K562 (cell line): ENCODE results near the gene ANXA2. TPM values are rescaled to one million over a fixed set of nuclear protein-coding genes. Genes with fewer than 3 reads are reported as not detected.

Source experiments
- ATAC-seq: fragments of 200-7000 bp; cut with Tn5 transposase; 3 replicates; pipeline ENCODE4 v1.9.1; 2020; ENCODE audit warnings: moderate library complexity
- BruUV-seq: library from RNA; stranded (reverse); fragments of 400-500 nt; replicated peaks from 2 replicates; lab custom pipeline; 2021; lab: Mats Ljungman, UMichigan
- CTCF ChIA-PET: fragments of 300-600 bp; formaldehyde crosslinking; extraction: SDS; loops from one replicate; lab custom pipeline; 2021; ENCODE audit warnings: low intra/inter-chr PET ratio; lab: Yijun Ruan, JAX
- POLR2A ChIA-PET: fragments of 300-600, 350-650 bp; sonication (Branson Sonifier 250); formaldehyde crosslinking; extraction: SDS; loops from one replicate; lab custom pipeline; 2021; ENCODE audit warnings: antibody characterized with exemption, inconsistent platforms; lab: Yijun Ruan, JAX
- DNase-seq, 4 experiments: peaks; one replicate each; pipeline versions ENCODE4 v3.0.0 to v3.0.0-alpha.2; 2011 to 2018; ENCODE audit warnings: low spot score in 3 of 4, mixed read lengths in 3 of 4; ENCODE audit errors: extremely low read depth in 1 of 4
- FAIRE-seq: peaks from 2 replicates; lab custom pipeline; 2011; peaks lifted over from hg19 to GRCh38; lab: Jason Lieb, UNC
- H2AFZ ChIP-seq: 2 replicates; pipeline ENCODE4 v1.6.0; 2011; ENCODE audit warnings: low read depth, low read length, control low read depth, inconsistent platforms
- H3K27ac ChIP-seq: fragments of 200-600 bp; 3 replicates; pipeline ENCODE4 v1.8.0; 2011; ENCODE audit warnings: low read depth, mild to moderate bottlenecking, control low read depth, inconsistent platforms, low read length, moderate library complexity, mixed read lengths; ENCODE audit errors: extremely low read depth
- H3K27me3 ChIP-seq, 2 experiments: fragments of 300-600 bp in 1 of 2; 2 replicates in 1 of 2; 3 replicates in 1 of 2; pipeline versions ENCODE4 v1.6.0 to v1.8.0; 2011; ENCODE audit warnings: inconsistent platforms in 2 of 2, low read length in 2 of 2, mild to moderate bottlenecking in 1 of 2, mixed read lengths in 1 of 2, moderate library complexity in 1 of 2; ENCODE audit not compliant: control insufficient read depth in 2 of 2, insufficient read depth in 2 of 2
- H3K36me3 ChIP-seq: fragments of 300-600 bp; 3 replicates; pipeline ENCODE4 v1.8.0; 2011; ENCODE audit warnings: mild to moderate bottlenecking, low read length, inconsistent platforms; ENCODE audit not compliant: control insufficient read depth, insufficient read depth
- H3K4me1 ChIP-seq, 2 experiments: fragments of 200-600 bp in 1 of 2; replicated peaks in 1 of 2; 2 replicates in 1 of 2; 3 replicates in 1 of 2; pipeline versions ENCODE4 v1.5.1 to v1.8.0; 2011; ENCODE audit warnings: inconsistent platforms in 2 of 2, low read length in 2 of 2, mild to moderate bottlenecking in 1 of 2, mixed read lengths in 1 of 2, moderate library complexity in 1 of 2; ENCODE audit not compliant: control insufficient read depth in 2 of 2, insufficient read depth in 2 of 2
- H3K4me2 ChIP-seq: 2 replicates; pipeline ENCODE4 v1.6.1; 2011; ENCODE audit warnings: low read length, control low read depth, inconsistent platforms, mixed read lengths; ENCODE audit not compliant: insufficient read depth
- H3K4me3 ChIP-seq: fragments of 200-600 bp; sonication (generic), shearing (Covaris generic); 2 replicates; pipeline ENCODE4 v1.5.1; 2016; ENCODE audit warnings: control low read depth, inconsistent platforms
- H3K79me2 ChIP-seq: fragments of 200-600 bp; 3 replicates; pipeline ENCODE4 v1.8.0; 2011; ENCODE audit warnings: low read length, inconsistent platforms; ENCODE audit not compliant: control insufficient read depth, insufficient read depth
- H3K9ac ChIP-seq, 2 experiments: 2 replicates each; pipeline versions ENCODE4 v1.6.0 to v1.6.1; 2011; ENCODE audit warnings: low read depth in 2 of 2, low read length in 2 of 2, control low read depth in 1 of 2, inconsistent platforms in 1 of 2, mild to moderate bottlenecking in 1 of 2, mixed read lengths in 1 of 2; ENCODE audit not compliant: insufficient read depth in 1 of 2
- H3K9me1 ChIP-seq: one replicate; pipeline ENCODE4 v1.6.0; 2011; ENCODE audit warnings: inconsistent platforms, mild to moderate bottlenecking, low read length, moderate library complexity; ENCODE audit not compliant: control insufficient read depth, insufficient read depth
- H3K9me3 ChIP-seq: replicated peaks from 2 replicates; pipeline ENCODE4 v1.5.1; 2011; ENCODE audit warnings: low read depth, low read length, inconsistent platforms; ENCODE audit not compliant: control insufficient read depth, insufficient read depth
- H4K20me1 ChIP-seq: replicated peaks from 2 replicates; pipeline ENCODE4 v1.6.1; 2011; ENCODE audit warnings: low read length, inconsistent platforms, mixed read lengths; ENCODE audit not compliant: control insufficient read depth, insufficient read depth
- EP300 ChIP-seq: IDR thresholded peaks from 2 replicates; pipeline ENCODE4 v1.6.1; 2012; ENCODE audit warnings: low read length, improper control_type of control experiment
- FOXA1 ChIP-seq: fragments of 450-650 bp; IDR thresholded peaks from 2 replicates; pipeline ENCODE4 v1.6.1; 2016; ENCODE audit warnings: mild to moderate bottlenecking, borderline replicate concordance
- HNRNPH1 ChIP-seq: fragments of 200-400 bp; formaldehyde crosslinking; optimal IDR thresholded peaks from 2 replicates; pipeline ENCODE3; 2017; ENCODE audit warnings: low read depth, mild to moderate bottlenecking, low read length, moderate library complexity
- NR1H2 ChIP-seq: sonication (generic); formaldehyde crosslinking; IDR thresholded peaks from 2 replicates; pipeline ENCODE4 v1.4.0; 2020; ENCODE audit warnings: mild to moderate bottlenecking, missing genetic modification reagents
- RBM34 ChIP-seq: fragments of 200-400 bp; formaldehyde crosslinking; IDR thresholded peaks from 2 replicates; pipeline ENCODE4 v1.6.1; 2018; ENCODE audit warnings: low read length, borderline replicate concordance; ENCODE audit not compliant: insufficient read depth
- RNF2 ChIP-seq: sonication (generic); IDR thresholded peaks from 2 replicates; pipeline ENCODE4 v1.6.1; 2016
- TAF9B ChIP-seq: fragments of 450-650 bp; IDR thresholded peaks from 2 replicates; pipeline ENCODE4 v1.6.1; 2018; ENCODE audit warnings: mild to moderate bottlenecking; ENCODE audit not compliant: partially characterized antibody
- TARDBP ChIP-seq: fragments of 450-650 bp; IDR thresholded peaks from 2 replicates; pipeline ENCODE4 v1.6.1; 2016
- ZNF347 ChIP-seq: fragments of 450-650 bp; formaldehyde crosslinking; IDR thresholded peaks from 2 replicates; pipeline ENCODE4 v1.4.0; 2020; ENCODE audit warnings: low read depth, mild to moderate bottlenecking, moderate library complexity
- ZNF717 ChIP-seq: fragments of 250-450 bp; sonication (Bioruptor Pico); IDR thresholded peaks from 2 replicates; pipeline ENCODE4 v1.5.0; 2021
- ZNF766 ChIP-seq: fragments of 200-800 bp; sonication (Bioruptor generic); conservative IDR thresholded peaks from 2 replicates; pipeline ENCODE4 v1.6.1; 2016; ENCODE audit warnings: missing genetic modification characterization, missing compliant biosample characterization
- ZSCAN32 ChIP-seq: fragments of 450-650 bp; formaldehyde crosslinking; IDR thresholded peaks from 2 replicates; pipeline ENCODE4 v1.4.0; 2020; ENCODE audit warnings: mild to moderate bottlenecking, moderate library complexity
- WGBS: fragments of 100-300 bp; shearing (Covaris generic); methylation state at CpG from one replicate; pipeline ENCODE4 v1.1.6; 2016; ENCODE audit warnings: low coverage, mixed read lengths; ENCODE audit not compliant: insufficient coverage; ENCODE audit errors: missing lambda C conversion rate; 5-methylcytosine and 5-hydroxymethylcytosine counted together
- in situ Hi-C: fragments of 300-500 bp; cut with MboI; formaldehyde crosslinking; loops from 4 replicates; pipeline ENCODE4 v1.15.0; 2018; ENCODE audit warnings: inconsistent platforms, mixed read lengths
- intact Hi-C: fragments of 100-400 bp; cut with micrococcal nuclease; formaldehyde crosslinking; loops from 2 replicates; pipeline ENCODE4 v1.14.2; 2022
- polyA plus RNA-seq, 8 experiments: library from polyadenylated mRNA; depleted of rRNA in 4 of 8; stranded (reverse) in 5 of 8; unstranded in 3 of 8; fragments of >200 nt; fragmentation: Nextera tagmentation in 2 of 8; fragmentation: Illumina TruSeq in 1 of 8; extraction: Ambion mirVana in 2 of 8; extraction: Trizol in 1 of 8; gene quantifications; 2 replicates each; pipeline versions ENCODE4 v1.2.1 to v1.2.3, GENCODE V29; 2011 to 2014; ENCODE audit warnings: inconsistent platforms in 1 of 8, missing spikeins in 1 of 8
- total RNA-seq, 7 experiments: library from RNA; depleted of rRNA in 6 of 7; stranded (reverse); fragments of >200 nt in 6 of 7; fragmentation: Illumina TruSeq in 2 of 7; extraction: Trizol in 2 of 7; gene quantifications; 2 replicates each; pipeline versions ENCODE4 v1.2.1 to v1.2.3, GENCODE V29; 2011 to 2021; ENCODE audit warnings: low replicate concordance in 1 of 7
- TF ChIP-seq, protein P1 (sequence below): fragments of 450-650 bp; formaldehyde crosslinking; IDR thresholded peaks from 2 replicates; pipeline ENCODE4 v1.4.0; 2022; ENCODE audit warnings: missing genetic modification characterization
- TF ChIP-seq, protein P2 (sequence below): IDR thresholded peaks from 2 replicates; pipeline ENCODE4 v1.6.1; 2014; ENCODE audit warnings: antibody characterized with exemption
- TF ChIP-seq, protein P3 (sequence below), 2 experiments: IDR thresholded peaks; 2 replicates each; pipeline ENCODE4 v1.6.1; 2011; ENCODE audit warnings: borderline replicate concordance in 1 of 2, control low read depth in 1 of 2, low read depth in 1 of 2, low read length in 1 of 2, mild to moderate bottlenecking in 1 of 2, mixed read lengths in 1 of 2, moderate library complexity in 1 of 2; ENCODE audit not compliant: insufficient read depth in 1 of 2, insufficient read length in 1 of 2, poor library complexity in 1 of 2, severe bottlenecking in 1 of 2; ENCODE audit errors: extremely low read depth in 1 of 2

Gene ANXA2
- total and polyA plus RNA-seq, 9 of the 15 experiments (the other 6 are each of a cell fraction or from before 2014, with no cell fraction given), result 301 to 1,102 (median 452) TPM

DNA sequence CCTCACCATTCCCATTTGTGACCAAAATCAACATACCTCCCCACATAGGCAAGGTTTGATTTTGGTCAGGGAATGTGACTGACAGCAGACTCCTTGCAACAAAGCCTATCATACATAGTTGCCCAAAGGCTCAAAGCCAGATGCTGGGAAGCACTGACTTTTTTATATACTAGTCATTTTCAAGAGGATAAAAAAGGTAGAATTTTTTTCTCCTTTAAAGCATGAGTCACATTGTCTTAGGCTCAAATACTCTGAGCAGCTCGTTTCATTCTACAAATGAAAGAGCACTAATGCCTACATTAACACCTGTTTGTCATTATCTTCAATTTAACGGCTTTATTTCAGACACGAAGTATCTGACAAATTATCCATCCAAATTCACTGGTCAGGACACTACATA, 45.0 kb upstream of the ANXA2 start:
- H3K4me1 ChIP-seq, result no peaks in the 10 kb centered on the region
- H3K27me3 ChIP-seq, result no peaks in the 10 kb centered on the region
- no peaks in the 10 kb centered on the region for H4K20me1 ChIP-seq
- no peak overlapping the region for H3K27ac ChIP-seq
- FAIRE-seq, result no peak
- DNase-seq, result no peak
- H3K4me3 ChIP-seq, result no peak overlapping the region
- no peaks in the 10 kb centered on the region for H3K9me3 ChIP-seq
- in situ Hi-C loops, result no loop called here
- ChIA-PET POLR2A (interaction anchor here (1.0 to 3.1 kb wide), 5 partner anchors 10 to 36 kb away, joined by 3 to 11 read pairs (median 5); partner anchors contain the start of gene ICE2), CTCF (interaction anchor here (0.5 to 0.8 kb wide), 2 partner anchors 114 to 267 kb away, joined by 3 read pairs; no protein-coding TSS in a partner anchor)
- no peak for ATAC-seq
- peaks cover 44% of the 10 kb centered on the region for H3K36me3 ChIP-seq
- no peaks in the 10 kb centered on the region for H3K9me1 ChIP-seq
- 79% methylated on average over 3 of the region's 3 CpGs for WGBS
- H3K4me2 ChIP-seq, result no peak overlapping the region
- intact Hi-C loops, result no loop called here
- H3K9ac ChIP-seq, result no peak overlapping the region
- TF ChIP-seq RBM34, result no peak
- no peak for TF ChIP-seq ZNF717 (CRISPR knock-in tag)
- no peak for TF ChIP-seq HNRNPH1
- TF ChIP-seq ZNF766, result no peak
- no peak for TF ChIP-seq EP300
- TF ChIP-seq, protein P1, sequence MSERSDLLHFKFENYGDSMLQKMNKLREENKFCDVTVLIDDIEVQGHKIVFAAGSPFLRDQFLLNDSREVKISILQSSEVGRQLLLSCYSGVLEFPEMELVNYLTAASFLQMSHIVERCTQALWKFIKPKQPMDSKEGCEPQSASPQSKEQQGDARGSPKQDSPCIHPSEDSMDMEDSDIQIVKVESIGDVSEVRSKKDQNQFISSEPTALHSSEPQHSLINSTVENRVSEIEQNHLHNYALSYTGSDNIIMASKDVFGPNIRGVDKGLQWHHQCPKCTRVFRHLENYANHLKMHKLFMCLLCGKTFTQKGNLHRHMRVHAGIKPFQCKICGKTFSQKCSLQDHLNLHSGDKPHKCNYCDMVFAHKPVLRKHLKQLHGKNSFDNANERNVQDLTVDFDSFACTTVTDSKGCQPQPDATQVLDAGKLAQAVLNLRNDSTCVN (CRISPR knock-in tag), result no peak
- TF ChIP-seq TARDBP, result no peak
- TF ChIP-seq TAF9B, result no peak
- TF ChIP-seq, protein P2, sequence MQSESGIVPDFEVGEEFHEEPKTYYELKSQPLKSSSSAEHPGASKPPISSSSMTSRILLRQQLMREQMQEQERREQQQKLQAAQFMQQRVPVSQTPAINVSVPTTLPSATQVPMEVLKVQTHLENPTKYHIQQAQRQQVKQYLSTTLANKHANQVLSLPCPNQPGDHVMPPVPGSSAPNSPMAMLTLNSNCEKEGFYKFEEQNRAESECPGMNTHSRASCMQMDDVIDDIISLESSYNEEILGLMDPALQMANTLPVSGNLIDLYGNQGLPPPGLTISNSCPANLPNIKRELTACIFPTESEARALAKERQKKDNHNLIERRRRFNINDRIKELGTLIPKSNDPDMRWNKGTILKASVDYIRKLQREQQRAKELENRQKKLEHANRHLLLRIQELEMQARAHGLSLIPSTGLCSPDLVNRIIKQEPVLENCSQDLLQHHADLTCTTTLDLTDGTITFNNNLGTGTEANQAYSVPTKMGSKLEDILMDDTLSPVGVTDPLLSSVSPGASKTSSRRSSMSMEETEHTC, result no peak
- no peak for TF ChIP-seq RNF2
- no peak for TF ChIP-seq FOXA1
- no peak for TF ChIP-seq ZSCAN32
- no peak for TF ChIP-seq ZNF347
- TF ChIP-seq NR1H2 (CRISPR knock-in tag), result no peak
- TF ChIP-seq, protein P3, sequence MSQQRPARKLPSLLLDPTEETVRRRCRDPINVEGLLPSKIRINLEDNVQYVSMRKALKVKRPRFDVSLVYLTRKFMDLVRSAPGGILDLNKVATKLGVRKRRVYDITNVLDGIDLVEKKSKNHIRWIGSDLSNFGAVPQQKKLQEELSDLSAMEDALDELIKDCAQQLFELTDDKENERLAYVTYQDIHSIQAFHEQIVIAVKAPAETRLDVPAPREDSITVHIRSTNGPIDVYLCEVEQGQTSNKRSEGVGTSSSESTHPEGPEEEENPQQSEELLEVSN (IDR thresholded peaks at IDR 0.05; ENCODE audit: borderline replicate concordance in 1 of 2, extremely low read depth in 1 of 2, insufficient read depth in 1 of 2, insufficient read length in 1 of 2, low read depth in 1 of 2, low read length in 1 of 2, poor library complexity in 1 of 2, severe bottlenecking in 1 of 2), result no peak
- H2AFZ ChIP-seq, result no peak overlapping the region
- BruUV-seq, result no TSS peak
- H3K79me2 ChIP-seq, result no peaks in the 10 kb centered on the region
